ENCODE results near the gene PADI2.
"Not testable (repeated sequence)": the region's sequence is repeated elsewhere in the genome, so short reads cannot be mapped to it uniquely, and the experiment has no call there.

PADI2 gene

GRCh38 chr1:17080085-17080759, 39.0 kb downstream of the PADI2 start:
- no peak for DNase-seq

GRCh38 chr1:17078991-17079868, 40.0 kb downstream of the PADI2 start:
- no peak for DNase-seq

- no peak for DNase-seq
These were observed 43.6 kb downstream of the PADI2 start for GRCh38 chr1:17075470-17076255.

- no peak for DNase-seq
These were observed 47.5 kb downstream of the PADI2 start for GRCh38 chr1:17071794-17072193.

- DNase-seq, result no peak
These were observed 49.1 kb downstream of the PADI2 start for GRCh38 chr1:17070163-17070525.

- DNase-seq, result no peak
These were observed 49.6 kb downstream of the PADI2 start for GRCh38 chr1:17069452-17070162.

- no peak for DNase-seq
These were observed 50.5 kb downstream of the PADI2 start for GRCh38 chr1:17068789-17069188.

- no peak for DNase-seq
These were observed 51.6 kb downstream of the PADI2 start for GRCh38 chr1:17067465-17068240.

- DNase-seq, result no peak
These were observed 52.2 kb downstream of the PADI2 start for GRCh38 chr1:17067069-17067426.

GRCh38 chr1:17066361-17067068, 52.7 kb downstream of the PADI2 start:
- DNase-seq, result no peak

- no peak for DNase-seq
These were observed 53.6 kb downstream of the PADI2 start for GRCh38 chr1:17065666-17066065.

GRCh38 chr1:17062751-17063150, 56.5 kb downstream of the PADI2 start:
- not testable (repeated sequence) for DNase-seq

GRCh38 chr1:17061892-17062291, 57.4 kb downstream of the PADI2 start:
- DNase-seq, result no peak

GRCh38 chr1:17061486-17061885, 57.8 kb downstream of the PADI2 start:
- DNase-seq, result no peak

GRCh38 chr1:17060306-17060749, 58.9 kb downstream of the PADI2 start:
- DNase-seq, result no peak

- DNase-seq, result peak; percentile 22
These were observed 59.6 kb downstream of the PADI2 start for GRCh38 chr1:17059391-17060305.

- DNase-seq, result no peak
These were observed 62.7 kb downstream of the PADI2 start for GRCh38 chr1:17056551-17056950.

GRCh38 chr1:17055801-17056200, 63.5 kb downstream of the PADI2 start:
- no peak for DNase-seq

GRCh38 chr1:17053685-17054410, 65.4 kb downstream of the PADI2 start, which contains the start of gene SDHB:
TSS of gene SDHB (minus strand) at chr1:17054032. CDS start at chr1:17054019, 13 bp downstream.
- peak; percentile 95 for DNase-seq

All from NCI-H2171 (cell line).